ENCODE results near the gene CES1. TPM values are rescaled to one million over a fixed set of nuclear protein-coding genes. Genes with fewer than 3 reads are reported as not detected.
"Not testable (repeated sequence)": the region's sequence is repeated elsewhere in the genome, so short reads cannot be mapped to it uniquely, and the experiment has no call there.

Gene CES1
- total RNA-seq, 1 donor from 2014 or later: not detected

DNA sequence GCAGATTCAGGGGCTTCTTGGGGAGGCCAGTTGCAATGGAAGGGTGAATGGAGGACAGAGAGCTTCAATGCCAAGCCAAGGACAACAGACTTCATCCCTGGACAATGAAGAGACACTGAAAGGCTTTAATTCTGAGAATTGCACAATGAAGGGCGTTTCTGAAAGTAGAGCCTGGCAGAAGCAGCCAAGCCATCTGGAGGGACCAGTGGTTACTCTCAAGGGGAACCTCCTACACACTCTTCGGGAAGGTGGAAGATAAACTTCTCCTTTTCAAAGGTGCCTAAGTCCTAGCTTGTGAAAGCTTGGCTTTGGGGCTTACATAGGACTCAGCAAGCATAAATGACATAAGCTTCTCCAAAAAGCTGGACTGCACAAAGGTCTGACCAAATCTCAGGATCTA lies 6.2 kb upstream of the CES1 start:
- no peak for DNase-seq (ENCODE audit: low read depth)
- Histone ChIP-seq H3K4me3 (ENCODE audit: low read depth, low read length) (no peak overlapping the region), H3K36me3 (ENCODE audit: control insufficient read depth, insufficient read depth, low read length) (no peaks in the 10 kb centered on the region), H3K27me3 (ENCODE audit: control insufficient read depth, insufficient read depth, low read length) (peaks cover 4% of the 10 kb centered on the region)
- TF ChIP-seq, protein P1, sequence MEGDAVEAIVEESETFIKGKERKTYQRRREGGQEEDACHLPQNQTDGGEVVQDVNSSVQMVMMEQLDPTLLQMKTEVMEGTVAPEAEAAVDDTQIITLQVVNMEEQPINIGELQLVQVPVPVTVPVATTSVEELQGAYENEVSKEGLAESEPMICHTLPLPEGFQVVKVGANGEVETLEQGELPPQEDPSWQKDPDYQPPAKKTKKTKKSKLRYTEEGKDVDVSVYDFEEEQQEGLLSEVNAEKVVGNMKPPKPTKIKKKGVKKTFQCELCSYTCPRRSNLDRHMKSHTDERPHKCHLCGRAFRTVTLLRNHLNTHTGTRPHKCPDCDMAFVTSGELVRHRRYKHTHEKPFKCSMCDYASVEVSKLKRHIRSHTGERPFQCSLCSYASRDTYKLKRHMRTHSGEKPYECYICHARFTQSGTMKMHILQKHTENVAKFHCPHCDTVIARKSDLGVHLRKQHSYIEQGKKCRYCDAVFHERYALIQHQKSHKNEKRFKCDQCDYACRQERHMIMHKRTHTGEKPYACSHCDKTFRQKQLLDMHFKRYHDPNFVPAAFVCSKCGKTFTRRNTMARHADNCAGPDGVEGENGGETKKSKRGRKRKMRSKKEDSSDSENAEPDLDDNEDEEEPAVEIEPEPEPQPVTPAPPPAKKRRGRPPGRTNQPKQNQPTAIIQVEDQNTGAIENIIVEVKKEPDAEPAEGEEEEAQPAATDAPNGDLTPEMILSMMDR (IDR thresholded peaks at IDR 0.05; ENCODE audit: insufficient read depth, low read length, poor library complexity, severe bottlenecking): no peak

DNA sequence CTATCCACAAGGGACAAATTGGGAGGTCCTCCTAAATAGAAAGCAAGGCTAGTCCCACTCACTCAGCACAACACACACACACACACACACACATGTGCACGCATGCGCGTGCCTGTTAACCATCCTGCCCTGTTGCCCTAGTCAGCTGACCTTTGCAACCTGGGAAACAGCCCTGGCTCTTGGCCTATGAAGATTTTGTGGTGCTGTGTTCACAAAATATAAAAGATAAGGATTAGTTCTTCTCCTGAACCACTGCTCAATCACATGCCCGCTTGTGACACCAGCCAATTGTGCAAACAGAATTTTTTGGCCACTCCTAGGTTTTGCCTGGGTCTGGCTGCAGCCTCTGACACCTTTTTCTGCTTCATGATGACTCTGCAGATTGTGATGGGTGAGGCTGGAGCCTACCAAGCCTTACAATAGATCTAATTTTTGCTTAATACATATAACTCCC lies 3.3 kb upstream of the CES1 start:
- H3K27me3 ChIP-seq (ENCODE audit: control insufficient read depth, insufficient read depth, low read length): no peaks in the 10 kb centered on the region
- DNase-seq (ENCODE audit: low read depth): no peak
- no peak overlapping the region for H3K4me3 ChIP-seq (ENCODE audit: low read depth, low read length)
- no peaks in the 10 kb centered on the region for H3K36me3 ChIP-seq (ENCODE audit: control insufficient read depth, insufficient read depth, low read length)
- TF ChIP-seq, protein P1 (IDR thresholded peaks at IDR 0.05; ENCODE audit: insufficient read depth, low read length, poor library complexity, severe bottlenecking): no peak

DNA sequence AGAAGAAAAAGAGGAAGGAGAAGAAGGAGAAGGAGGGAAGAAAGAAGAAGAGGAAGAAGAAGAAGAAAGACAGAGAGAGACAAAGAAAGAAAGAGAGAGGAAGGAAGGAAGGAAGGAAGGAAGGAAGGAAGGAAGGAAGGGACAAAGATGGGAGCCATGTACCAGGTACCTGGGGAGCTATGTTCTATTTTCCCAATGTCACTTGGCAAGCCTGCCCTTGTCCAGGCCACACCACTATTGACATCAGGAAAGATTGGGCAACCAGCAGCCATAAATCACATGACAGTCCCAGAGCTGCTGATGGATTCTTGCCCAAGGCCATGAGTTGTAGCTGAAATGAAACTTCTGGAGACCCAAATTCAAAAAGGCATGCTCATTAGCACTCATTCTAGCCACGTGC lies 2.7 kb upstream of the CES1 start:
- H3K4me3 ChIP-seq (ENCODE audit: low read depth, low read length): no peak overlapping the region
- no peaks in the 10 kb centered on the region for H3K36me3 ChIP-seq (ENCODE audit: control insufficient read depth, insufficient read depth, low read length)
- TF ChIP-seq, protein P1 (IDR thresholded peaks at IDR 0.05; ENCODE audit: insufficient read depth, low read length, poor library complexity, severe bottlenecking): no peak
- H3K27me3 ChIP-seq (ENCODE audit: control insufficient read depth, insufficient read depth, low read length): no peaks in the 10 kb centered on the region
- DNase-seq (ENCODE audit: low read depth): no peak

DNA sequence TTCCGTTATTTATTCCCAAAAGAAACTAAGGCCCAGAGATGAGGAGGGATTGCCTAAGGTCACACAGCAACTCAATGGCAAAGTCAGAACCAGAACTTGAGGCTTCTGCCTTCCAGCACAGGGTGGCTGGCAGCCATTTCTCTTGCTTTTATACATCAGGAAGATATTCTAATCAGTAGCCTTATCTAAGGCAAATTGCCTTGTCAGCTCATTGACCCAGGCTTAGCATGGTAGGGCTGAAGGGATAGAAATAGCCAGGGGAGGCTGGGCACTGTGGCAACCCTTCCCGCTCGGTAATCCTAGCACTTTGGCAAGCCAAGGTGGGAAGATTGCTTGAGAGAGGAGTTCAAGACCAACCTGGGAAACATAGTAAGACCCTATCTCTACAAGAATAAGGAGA lies 2.3 kb upstream of the CES1 start:
- not testable (repeated sequence) for DNase-seq (ENCODE audit: low read depth); H3K27me3 ChIP-seq (ENCODE audit: control insufficient read depth, insufficient read depth, low read length); H3K4me3 ChIP-seq (ENCODE audit: low read depth, low read length); H3K36me3 ChIP-seq (ENCODE audit: control insufficient read depth, insufficient read depth, low read length)

DNA sequence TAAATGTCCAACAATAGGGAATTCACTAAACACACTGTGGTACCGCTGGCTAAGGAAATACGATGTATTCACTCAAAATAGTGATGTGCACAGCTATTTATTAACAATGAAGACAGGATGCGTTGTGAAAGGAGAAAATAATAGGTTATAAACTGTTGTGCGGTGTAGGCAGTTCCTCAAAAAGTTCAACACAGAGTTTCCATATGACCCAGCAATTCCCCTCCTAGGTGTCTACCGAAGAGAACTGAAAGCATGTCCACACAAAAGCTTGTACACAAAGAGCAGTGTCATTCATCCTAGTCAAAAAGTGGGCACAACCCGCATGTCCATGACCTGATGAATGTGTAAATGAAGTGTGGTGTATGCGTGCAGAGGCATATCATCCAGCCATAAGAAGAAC lies 1.2 kb upstream of the CES1 start:
- TF ChIP-seq, protein P1 (IDR thresholded peaks at IDR 0.05; ENCODE audit: insufficient read depth, low read length, poor library complexity, severe bottlenecking): no peak
- Histone ChIP-seq H3K27me3 (ENCODE audit: control insufficient read depth, insufficient read depth, low read length) (no peaks in the 10 kb centered on the region), H3K4me3 (ENCODE audit: low read depth, low read length) (no peak overlapping the region), H3K36me3 (ENCODE audit: control insufficient read depth, insufficient read depth, low read length) (no peaks in the 10 kb centered on the region)
- DNase-seq (ENCODE audit: low read depth): no peak

DNA sequence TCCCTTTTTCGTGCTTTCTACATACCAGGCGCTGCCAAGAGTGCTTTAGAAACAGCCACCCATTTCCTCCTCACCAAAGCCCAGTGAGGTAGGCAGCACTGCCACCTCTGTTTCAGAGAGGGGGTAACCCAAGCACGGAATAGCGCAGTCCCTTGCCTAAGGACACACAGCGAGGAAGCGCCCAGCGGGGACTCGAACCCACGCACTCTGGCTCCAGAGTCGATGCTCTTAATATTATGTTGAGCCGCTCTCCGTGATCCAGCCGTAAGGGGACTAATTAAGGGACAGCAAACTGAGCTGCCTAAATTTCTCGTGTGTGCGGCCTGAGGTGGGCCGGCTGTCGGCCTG lies 497 bp downstream of the CES1 start:
- no peak for DNase-seq (ENCODE audit: low read depth)
- no peaks in the 10 kb centered on the region for H3K36me3 ChIP-seq (ENCODE audit: control insufficient read depth, insufficient read depth, low read length)
- TF ChIP-seq, protein P1 (IDR thresholded peaks at IDR 0.05; ENCODE audit: insufficient read depth, low read length, poor library complexity, severe bottlenecking): no peak
- no peak overlapping the region for H3K4me3 ChIP-seq (ENCODE audit: low read depth, low read length)
- no peaks in the 10 kb centered on the region for H3K27me3 ChIP-seq (ENCODE audit: control insufficient read depth, insufficient read depth, low read length)

Measured in kidney epithelial cell (primary cell).